Upper lobe of left lung (tissue), 4 donors: Measurements from ENCODE around the gene ISOC2.

Source experiments
- CTCF ChIP-seq, 6 experiments: fragments of 450-650 bp in 4 of 6; fragments of 200-600 bp in 2 of 6; sonication (generic) in 2 of 6; IDR thresholded peaks; one replicate each; pipeline ENCODE4 v1.5.1; 2016 to 2019; ENCODE audit warnings: antibody characterized with exemption in 6 of 6
- EP300 ChIP-seq, 4 donors: sonication (generic); formaldehyde crosslinking; IDR thresholded peaks; one replicate each; pipeline ENCODE4 v1.5.1; 2017; ENCODE audit warnings: antibody characterized with exemption in 4 of 4, control low read depth in 2 of 4
- POLR2A ChIP-seq, 4 donors: fragments of 450-650 bp; IDR thresholded peaks; one replicate each; pipeline ENCODE4 v1.5.1; 2016 to 2017; ENCODE audit warnings: antibody characterized with exemption in 4 of 4, mild to moderate bottlenecking in 2 of 4
- POLR2AphosphoS5 ChIP-seq, 2 donors: sonication (generic); formaldehyde crosslinking; IDR thresholded peaks; one replicate each; pipeline ENCODE4 v1.5.1; 2017; ENCODE audit warnings: antibody characterized with exemption in 2 of 2

DNA sequence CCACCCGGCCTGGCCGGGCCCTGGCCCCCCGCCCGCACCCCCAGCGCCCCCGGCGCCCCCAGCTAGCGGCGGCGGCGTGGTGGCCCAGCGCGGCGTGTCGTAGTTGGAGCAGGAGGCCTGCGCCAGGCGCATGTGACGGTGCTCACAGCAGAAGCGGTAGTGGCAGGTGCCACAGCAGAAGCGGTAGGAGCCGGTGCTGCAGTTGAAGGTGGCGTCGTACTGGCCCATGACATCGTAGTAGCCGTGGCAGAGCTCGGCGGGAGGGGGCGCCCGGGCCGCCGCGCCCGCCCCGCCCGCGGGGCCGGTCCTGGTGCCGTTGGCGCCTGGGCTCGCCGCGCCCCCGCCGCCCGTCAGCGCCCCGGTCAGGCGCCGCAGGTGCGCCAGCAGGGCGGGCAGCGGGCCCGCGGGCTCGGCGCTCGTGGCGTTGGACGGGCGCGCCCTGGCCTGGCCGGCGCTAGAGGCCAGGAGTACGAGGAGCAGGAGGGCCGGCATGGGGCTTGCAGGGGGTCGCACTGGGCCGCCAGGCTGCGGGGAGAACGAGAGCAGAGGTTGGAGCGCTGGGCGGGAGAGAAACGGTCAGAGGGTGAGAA is 19.0 kb downstream of the ISOC2 start:
- TF ChIP-seq EP300 (IDR thresholded peaks at IDR 0.05) (no peak), CTCF (IDR thresholded peaks at IDR 0.05) (no peak), POLR2A (IDR thresholded peaks at IDR 0.05) (no peak), POLR2AphosphoS5 (IDR thresholded peaks at IDR 0.05) (no peak)
